ENCODE measurements around the gene PRKAR2A. TPM values are rescaled to one million over a fixed set of nuclear protein-coding genes. Genes with fewer than 3 reads are reported as not detected.

The PRKAR2A gene
- polyA plus RNA-seq, 1 of the 3 experiments (the other 2 are of a cell fraction) = 5.2 TPM

GRCh38 chr3:48857641-48858040 lies 10.0 kb upstream of the PRKAR2A start:
- POLR2A ChIA-PET = no interaction called here
- no peaks in the 10 kb centered on the region for H3K9me3 ChIP-seq
- DNase-seq = no peak

More at GRCh38 chr3:48857641-48858040, 10.0 kb upstream of the PRKAR2A start:
- H3K4me1 ChIP-seq (ENCODE audit: control insufficient read depth in 1 of 2, insufficient read depth in 2 of 2, low read depth in 1 of 2, low read length in 1 of 2) = no peaks in the 10 kb centered on the region
- no peaks in the 10 kb centered on the region for H3K79me2 ChIP-seq (ENCODE audit: insufficient read depth)
- H3K27ac ChIP-seq (ENCODE audit: low read depth in 2 of 2, low read length in 1 of 2) = no peak overlapping the region
- peaks cover 4% of the 10 kb centered on the region for H3F3A ChIP-seq (replicated peaks; ENCODE audit: insufficient read depth)
- H3K9me2 ChIP-seq = no peaks in the 10 kb centered on the region
- no peaks in the 10 kb centered on the region for H4K20me1 ChIP-seq (ENCODE audit: insufficient read depth)
- 86% methylated on average over 2 of the region's 2 CpGs for WGBS (ENCODE audit: low lambda C conversion rate)
- no peaks in the 10 kb centered on the region for H3K27me3 ChIP-seq (ENCODE audit: insufficient read depth)
- no peak overlapping the region for H3K9ac ChIP-seq
- TF ChIP-seq POLR2AphosphoS5 (IDR thresholded peaks at IDR 0.05; ENCODE audit: low read depth, low read length) (no peak), MEF2A (IDR thresholded peaks at IDR 0.05; ENCODE audit: borderline replicate concordance, low read depth) (no peak), REST (IDR thresholded peaks at IDR 0.05; ENCODE audit: low read depth, low read length) (no peak), TAF1 (IDR thresholded peaks at IDR 0.05; ENCODE audit: borderline replicate concordance, low read depth, low read length) (no peak), TCF12 (IDR thresholded peaks at IDR 0.05) (no peak), IRF3 (IDR thresholded peaks at IDR 0.05; ENCODE audit: low read depth, low read length) (no peak), YY1 (IDR thresholded peaks at IDR 0.05; ENCODE audit: low read depth) (no peak), FOSL2 (IDR thresholded peaks at IDR 0.05; ENCODE audit: borderline replicate concordance, low read depth) (no peak), RCOR1 (IDR thresholded peaks at IDR 0.05; ENCODE audit: low read length) (no peak), CHD2 (IDR thresholded peaks at IDR 0.05; ENCODE audit: low read length, partially characterized antibody) (no peak), JUND (IDR thresholded peaks at IDR 0.05) (no peak), SMC3 (IDR thresholded peaks at IDR 0.05; ENCODE audit: low read depth, low read length) (no peak), SIN3A (IDR thresholded peaks at IDR 0.05; ENCODE audit: borderline replicate concordance, low read depth, low read length) (no peak), EZH2phosphoT487 (IDR thresholded peaks at IDR 0.05; ENCODE audit: borderline replicate concordance, low read depth) (no peak), CTCF (IDR thresholded peaks at IDR 0.05) (no peak)
- CTCF ChIA-PET = no interaction called here
- H3K4me2 ChIP-seq = no peak overlapping the region
- no peak overlapping the region for H2AFZ ChIP-seq (ENCODE audit: low read depth)
- H3K36me3 ChIP-seq (replicated peaks in 1 of 2; ENCODE audit: control insufficient read depth in 1 of 2, insufficient read depth in 2 of 2, low read length in 1 of 2) = peaks cover 0 to 5% of the 10 kb centered on the region in 2 experiments
- no peak overlapping the region for H3K4me3 ChIP-seq (ENCODE audit: low read depth in 2 of 2, low read length in 1 of 2)
